T-helper 22 cell (primary cell): Measurements from ENCODE around the gene PREPL.

Source experiments
- DNase-seq: peaks from one replicate; pipeline ENCODE4 v3.0.0-alpha.2; 2020; ENCODE audit warnings: low read depth

PREPL gene

DNA sequence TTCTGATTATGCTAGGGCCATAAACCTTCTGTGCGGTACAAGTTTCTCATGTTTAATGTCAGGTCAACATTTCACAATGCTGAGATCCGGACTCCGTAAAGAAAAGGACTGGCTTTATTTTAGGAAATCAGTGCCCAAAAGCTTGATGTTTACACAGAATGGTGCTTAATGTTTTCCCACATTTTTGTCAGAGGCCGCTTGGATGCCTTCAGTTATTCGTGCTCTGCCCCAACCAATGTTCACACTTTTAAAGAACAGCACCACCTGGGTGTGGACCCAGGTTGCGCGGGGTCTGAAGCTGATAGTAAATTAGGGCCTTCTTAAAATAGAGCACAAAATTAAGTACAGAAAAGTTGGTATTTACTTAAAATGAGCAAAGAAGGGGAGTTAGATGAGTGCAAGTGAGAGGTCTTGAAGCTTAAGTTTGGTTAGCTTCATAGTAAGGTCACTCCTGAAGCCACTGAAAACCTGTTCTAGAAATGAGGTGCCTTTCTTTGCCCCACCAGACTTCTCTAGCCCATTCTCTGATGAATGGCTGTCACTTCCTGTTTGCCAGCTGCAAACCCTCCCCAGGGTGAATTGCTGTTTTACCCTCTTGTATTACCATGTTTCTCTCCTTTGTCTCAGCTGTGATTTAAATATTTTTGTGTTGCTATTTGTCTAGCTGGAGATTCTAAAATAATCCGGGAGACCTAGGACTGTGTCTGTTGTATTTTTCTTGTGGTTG is 65.5 kb downstream of the PREPL start:
- no peak for DNase-seq

DNA sequence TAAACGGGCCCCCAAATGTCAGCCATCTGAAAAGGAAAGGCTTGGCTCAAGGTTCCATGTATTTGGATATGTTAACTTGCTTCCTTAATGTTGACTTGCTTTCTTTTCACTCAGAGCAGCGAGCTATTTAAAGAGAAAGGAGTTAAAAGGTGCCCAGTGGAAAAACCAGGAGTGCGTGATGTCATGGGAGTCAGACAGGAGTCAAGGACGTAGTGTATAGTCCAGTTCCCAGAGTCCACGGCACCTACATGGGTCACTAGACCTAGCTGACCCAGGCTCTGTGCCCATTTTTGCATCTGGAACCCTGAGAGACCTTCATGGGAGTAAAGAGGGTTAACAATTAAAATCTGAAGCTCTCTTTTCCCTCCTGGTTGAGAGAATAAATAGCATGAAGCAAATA is 66.2 kb downstream of the PREPL start:
- no peak for DNase-seq

DNA sequence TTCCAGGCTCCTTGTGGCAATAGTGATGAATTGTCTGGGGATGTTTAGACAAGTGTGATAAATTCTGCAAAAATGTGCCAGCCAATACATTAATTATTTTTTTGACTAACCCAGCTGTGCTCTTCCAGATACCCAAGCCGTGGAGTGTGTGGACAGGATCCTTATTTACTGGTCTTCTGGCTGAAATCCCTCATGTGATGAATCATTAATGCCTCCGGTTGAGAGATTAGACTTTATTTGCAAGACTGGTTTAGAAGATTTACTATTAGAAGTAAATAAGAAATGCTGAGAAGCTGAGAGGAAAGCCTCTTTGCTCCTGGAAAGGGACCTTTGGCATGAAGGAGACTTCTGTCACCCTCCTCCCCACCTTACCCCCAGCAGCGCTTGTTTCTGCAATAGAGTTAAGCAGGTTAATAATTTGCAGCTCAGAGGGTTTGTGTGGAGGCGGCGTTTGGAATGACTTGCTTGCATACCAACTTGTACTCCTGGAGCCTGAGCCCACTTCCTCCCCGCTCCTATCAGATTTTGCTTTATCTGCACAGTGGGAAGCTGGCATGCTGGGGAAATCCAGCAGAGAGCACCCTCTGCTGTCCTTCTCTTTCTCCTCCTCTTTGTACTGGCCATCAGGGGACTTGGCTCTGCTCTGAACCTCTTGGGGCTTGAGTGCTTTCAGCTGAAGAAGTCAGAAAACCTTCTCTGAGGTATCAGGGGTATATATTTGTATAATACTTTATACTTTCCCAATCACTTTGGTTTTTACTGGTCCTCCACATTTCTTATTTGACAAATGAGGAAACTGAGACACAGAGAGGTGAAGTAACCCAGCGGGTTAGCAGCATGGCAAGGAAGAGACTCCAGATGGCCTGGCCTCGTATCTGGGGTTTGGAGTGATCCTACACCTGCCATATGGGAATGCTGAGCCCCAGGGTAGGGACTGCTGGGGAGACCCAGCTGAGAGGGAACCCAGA is 69.7 kb downstream of the PREPL start:
- DNase-seq = no peak

DNA sequence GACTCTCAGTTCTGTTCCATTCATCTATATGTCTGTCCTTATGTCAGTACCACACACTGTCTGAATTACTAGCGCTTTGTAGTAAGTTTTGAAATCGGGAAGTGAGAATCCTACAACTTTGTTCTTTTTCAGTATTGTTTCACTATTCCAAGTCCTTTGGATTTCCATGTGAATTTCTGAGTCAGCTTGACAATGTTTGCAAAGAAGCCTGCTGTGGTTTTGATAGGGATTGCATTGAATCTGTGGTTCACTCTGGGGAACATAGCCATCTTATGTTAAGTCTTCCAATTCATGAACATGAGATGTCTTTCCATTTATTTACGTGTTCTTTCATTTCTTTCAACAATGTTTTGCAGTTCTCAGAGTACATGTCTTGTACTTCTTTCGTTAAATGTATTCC is 71.0 kb downstream of the PREPL start:
- no peak for DNase-seq

DNA sequence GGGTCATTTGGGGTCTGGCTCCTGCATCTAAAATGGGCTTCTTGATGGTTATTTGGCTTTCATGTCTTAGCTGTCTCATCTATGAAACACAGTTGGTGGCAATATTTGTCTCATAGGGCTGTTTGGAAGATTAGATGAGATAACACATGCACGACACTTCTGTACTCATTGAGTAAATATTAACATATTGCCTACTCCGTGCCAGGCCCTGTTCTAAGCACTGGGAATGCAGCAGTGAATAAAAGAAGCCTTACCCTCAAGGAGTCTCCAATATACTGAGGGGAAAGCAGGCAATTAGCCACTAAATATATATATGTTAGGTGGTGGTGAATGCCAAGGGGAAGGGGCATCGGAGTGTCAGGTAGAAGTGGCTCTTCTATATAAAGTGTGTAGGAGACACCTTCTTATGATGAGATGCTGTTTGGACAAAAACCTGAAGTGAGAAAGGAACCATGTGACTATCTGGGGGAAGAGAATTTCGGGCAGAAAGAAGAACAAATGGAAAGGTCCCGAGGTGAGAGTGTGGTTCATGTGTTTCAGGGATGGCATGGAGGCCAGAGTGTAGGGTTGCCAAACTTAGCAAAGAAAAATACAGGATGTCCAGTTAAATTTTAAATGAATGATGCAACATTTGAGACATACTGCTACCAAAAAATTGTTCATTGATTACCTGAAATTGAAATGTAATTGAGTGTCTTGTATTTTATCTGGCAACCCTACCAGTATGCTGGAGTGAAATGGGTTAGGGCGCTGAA is 74.2 kb downstream of the PREPL start:
- DNase-seq = no peak

DNA sequence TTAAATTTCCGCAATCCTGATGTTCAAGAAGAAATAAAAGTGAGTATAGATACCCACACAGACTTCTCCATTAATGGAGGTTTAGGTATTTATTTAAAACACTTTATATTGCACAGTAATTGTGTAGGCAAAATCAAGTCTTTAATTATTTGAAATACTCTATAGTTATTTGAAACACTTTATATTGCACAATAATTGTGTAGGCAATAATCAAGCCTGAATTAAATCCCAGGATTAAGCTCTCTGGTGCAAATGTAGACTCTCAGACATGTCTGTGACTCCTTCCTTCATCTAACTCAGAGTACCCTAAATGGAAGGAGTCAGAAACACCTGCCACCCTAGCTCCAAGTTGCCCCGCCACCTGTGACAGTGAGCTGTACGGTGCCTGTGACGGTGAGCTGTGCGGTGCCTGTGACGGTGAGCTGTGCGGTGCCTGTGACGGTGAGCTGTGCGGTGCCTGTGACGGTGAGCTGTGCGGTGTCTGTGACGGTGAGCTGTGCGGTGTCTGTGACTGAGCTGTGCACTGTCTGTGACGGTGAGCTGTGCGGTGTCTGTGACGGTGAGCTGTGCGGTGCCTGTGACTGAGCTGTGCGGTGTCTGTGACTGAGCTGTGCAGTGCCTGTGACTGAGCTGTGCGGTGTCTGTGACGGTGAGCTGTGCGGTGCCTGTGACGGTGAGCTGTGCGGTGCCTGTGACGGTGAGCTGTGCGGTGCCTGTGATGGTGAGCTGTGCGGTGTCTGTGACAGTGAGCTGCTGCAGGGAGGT is 75.0 kb downstream of the PREPL start:
- DNase-seq = no peak

DNA sequence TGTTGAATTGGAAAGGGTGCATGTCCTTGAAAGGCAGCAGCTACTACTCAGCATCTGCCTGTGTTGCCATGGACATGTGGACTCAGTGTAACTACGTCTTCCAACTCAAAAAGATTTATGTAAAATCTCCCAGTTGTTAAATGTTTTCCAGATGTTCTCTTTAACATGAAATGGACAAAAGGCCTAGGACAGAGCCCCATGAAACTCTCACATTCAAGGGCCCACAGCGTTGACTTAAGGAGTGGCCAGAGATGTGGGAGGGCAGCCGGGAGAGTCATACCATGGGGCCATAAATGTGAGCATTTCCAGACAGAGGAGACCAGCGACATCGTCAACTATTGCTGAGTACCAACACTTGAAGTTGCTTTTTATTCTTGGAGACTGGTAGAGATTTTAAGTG is 76.1 kb downstream of the PREPL start:
- DNase-seq = no peak

DNA sequence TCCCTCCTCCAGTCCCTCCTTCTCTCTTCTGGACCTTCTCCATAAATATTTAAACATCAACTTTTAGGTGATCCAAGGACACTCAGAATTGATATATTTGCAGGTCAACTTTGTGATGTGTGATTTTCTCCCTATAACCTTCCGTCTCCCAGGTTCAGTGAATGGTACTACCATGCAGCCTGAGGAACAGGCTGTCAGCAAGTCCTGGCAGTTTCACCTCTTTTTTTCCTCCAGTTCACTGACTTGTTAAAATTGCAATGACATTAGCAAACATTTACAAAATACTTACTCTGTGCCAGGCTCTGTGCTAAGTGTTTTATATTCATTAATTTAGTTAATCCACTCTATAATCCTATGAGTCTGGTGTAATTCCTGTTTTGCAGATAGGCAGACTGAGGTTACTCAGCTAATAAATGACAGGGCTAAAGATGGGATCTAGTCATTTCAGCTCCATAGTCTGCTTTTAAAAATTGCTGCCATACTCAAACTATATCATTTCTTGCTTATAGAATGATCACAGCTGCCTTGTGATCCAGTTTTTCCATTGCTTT is 78.1 kb downstream of the PREPL start:
- no peak for DNase-seq

DNA sequence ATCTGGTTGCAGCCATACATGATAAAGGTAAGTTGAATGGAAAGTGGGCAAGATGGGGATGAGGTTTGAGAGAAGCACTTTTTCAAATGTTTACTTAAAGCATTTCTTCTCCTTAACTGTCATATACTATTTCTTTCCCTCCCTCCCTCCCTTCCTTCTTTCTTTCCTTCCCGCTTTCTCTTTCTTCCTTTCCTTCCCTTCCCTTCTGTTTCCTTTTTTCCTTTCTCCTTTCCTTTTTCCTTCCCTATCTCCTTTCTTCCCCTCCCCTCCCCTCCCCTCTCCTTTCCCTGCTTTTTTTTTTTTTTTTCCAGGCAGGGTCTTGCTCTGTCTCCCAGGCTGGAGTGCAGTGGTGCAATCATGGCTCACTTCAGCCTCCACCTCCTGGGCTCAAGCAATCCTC is 80.4 kb downstream of the PREPL start:
- no peak for DNase-seq

DNA sequence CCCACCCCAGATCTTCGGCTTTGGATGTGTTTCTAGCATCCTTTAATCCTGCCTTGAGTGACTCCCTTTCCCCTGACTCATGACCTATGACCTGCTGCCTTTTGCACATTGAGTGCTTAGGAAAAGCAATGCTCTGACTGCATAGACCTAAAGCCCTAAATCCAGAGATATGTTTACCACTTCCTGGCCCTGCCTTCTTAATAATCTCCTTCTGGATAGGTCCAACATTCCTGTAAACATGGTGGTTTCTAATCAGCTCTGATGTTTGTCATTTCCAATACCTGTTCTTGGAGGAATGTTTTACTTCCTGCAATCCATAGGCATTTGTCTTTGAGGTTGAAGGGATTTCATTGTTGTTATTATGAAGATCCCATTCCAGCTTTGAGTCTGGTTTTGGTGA is 83.8 kb downstream of the PREPL start:
- DNase-seq = no peak

DNA sequence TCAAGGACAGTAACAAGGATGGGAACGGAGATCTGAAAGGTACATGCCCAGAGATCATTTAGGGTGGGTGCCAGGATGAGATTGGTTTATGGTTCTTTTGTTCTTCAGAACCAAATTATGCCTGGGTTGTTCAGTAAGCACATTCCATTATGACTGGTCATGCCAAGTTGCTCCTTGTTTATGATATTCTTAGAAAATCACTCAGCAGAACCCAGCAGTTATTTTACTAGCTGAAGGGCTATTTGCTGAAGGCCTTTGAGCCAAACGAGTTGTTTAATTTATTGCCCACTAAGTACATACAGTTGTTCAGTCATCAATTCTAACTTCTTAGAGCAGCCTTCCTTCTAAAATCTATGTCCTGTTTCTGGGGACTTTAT is 85.4 kb downstream of the PREPL start:
- DNase-seq = no peak

DNA sequence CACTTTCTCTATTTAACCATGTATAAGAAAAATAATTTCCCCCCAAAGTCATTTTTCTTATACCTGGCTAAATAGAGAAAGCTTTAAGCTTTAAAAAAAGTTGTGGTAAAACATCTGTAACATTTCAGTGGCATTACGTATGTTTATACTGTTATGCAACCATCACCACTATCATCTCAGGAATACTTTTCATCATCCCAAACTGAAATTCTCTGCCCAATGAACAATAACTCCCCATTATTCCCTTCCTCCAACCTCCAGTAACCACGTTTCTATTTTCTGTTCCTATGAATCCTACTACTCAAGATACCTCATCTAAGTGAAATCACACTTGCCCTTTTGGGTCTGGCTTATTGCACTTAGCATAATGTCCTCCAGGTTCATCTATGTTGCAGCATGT is 87.7 kb downstream of the PREPL start:
- no peak for DNase-seq

DNA sequence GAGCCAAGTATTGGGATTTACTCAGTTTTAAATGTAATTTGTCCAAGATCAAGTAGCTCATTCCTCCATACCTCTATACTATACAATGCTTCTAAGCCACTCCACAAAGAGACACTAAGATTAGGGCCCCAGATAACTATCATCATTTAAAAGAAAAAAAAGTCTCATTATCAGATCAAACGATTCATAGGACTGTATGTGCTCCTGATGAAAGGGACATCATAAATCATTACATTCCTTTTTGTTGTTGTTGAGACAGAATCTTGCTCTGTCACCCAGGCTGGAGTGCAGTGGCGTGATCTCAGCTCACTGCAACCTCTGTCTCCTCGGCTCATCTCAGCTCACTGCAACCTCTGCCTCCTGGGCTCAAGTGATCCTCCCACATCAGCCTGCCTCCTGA is 88.2 kb downstream of the PREPL start:
- DNase-seq = no peak

DNA sequence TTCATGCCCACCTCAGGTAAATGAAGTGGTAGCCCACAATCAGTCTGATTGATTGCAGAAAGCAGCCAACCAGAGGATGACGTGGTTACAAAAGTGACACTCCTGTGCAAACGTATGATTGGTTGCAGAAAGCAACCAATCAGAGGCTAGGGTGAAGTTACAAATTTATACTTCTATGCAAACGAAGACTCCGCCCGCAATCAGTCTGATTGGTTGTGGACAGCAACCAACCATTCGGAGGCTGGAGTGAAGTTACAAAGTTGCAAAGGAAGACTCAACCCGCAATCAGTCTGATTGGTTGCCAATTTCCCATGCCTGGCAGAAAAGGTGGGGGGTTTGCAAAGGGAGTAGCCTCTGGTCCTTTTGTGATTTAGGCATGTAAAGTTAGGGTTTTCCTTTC is 90.0 kb downstream of the PREPL start:
- DNase-seq = no peak

DNA sequence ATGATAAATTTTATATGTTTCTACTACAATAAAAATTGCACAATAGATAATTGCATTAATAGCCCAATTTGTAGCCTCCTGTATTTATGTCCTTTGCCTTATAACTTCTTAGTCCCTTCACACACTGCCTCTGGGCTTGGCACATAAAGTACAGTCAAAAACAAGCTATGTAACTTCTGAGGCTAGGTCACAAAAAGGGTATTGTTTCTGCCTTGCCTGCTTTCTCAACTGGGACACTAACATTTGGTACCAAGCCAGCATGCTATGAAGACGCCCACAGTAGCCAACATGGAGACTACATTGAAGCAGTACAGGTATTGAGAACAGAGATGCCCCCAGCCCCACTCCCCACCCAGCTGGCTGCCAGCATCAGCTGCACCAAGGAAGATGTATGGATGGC is 91.5 kb downstream of the PREPL start:
- no peak for DNase-seq

DNA sequence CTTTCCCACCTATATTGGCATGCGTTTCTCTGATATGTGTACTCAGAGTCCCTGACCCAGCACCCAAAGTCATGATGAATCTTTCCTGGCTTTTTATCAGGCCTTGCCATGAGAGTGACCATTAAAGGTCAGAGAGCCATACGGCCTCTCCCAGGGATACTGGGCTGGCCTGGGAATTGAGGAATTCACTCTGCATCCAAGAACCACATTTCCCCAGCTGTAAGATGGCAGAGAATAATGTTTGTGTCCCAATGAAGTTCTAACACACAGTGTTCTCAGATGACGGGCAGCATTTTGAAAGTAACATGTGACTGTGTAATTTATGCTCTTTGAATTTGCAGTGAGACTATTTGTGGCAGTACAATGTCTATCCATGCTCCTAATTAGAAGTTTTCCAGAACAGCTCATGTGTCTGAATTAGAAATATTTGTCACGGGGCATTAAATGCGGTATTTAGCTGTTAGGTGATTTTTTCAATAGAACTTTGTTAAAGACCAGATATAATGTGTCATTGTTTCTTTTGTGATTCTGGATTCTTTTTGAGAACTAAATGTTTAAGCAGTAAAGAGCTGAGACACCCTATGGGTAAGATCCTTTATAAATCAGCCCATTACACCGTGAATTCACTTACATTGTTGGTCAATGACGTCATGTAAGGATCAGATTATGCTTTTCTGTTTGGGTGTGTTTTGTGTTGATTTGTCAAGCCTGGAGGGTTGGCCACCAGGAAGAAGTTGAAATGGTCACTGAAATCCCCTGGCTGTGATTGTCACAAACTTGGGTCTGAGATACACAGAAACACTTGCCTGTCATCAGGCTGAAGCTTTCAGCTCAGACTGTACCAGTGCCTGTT is 93.3 kb downstream of the PREPL start:
- no peak for DNase-seq
